Tibial nerve (tissue), 4 donors: Measurements from ENCODE around the gene USP22.

Experiments
- CTCF ChIP-seq, 5 experiments: fragments of 200-600 bp in 3 of 5; fragments of 450-650 bp in 2 of 5; sonication (generic) in 3 of 5; IDR thresholded peaks; one replicate each; pipeline ENCODE4 v1.5.1; 2016 to 2019; ENCODE audit warnings: antibody characterized with exemption in 5 of 5, mild to moderate bottlenecking in 3 of 5, moderate library complexity in 2 of 5
- EP300 ChIP-seq, 2 donors: sonication (generic); formaldehyde crosslinking; IDR thresholded peaks; one replicate each; pipeline ENCODE4 v1.6.1; 2017; ENCODE audit warnings: antibody characterized with exemption in 2 of 2, mild to moderate bottlenecking in 1 of 2
- POLR2A ChIP-seq, 2 donors: fragments of 450-650 bp; IDR thresholded peaks; one replicate each; pipeline ENCODE4 v1.6.1; 2017; ENCODE audit warnings: antibody characterized with exemption in 2 of 2, mild to moderate bottlenecking in 2 of 2, moderate library complexity in 2 of 2

- no peak for TF ChIP-seq EP300 (IDR thresholded peaks at IDR 0.05)
- no peak for TF ChIP-seq CTCF (IDR thresholded peaks at IDR 0.05)
- no peak for TF ChIP-seq POLR2A (IDR thresholded peaks at IDR 0.05)
These were observed 9.5 kb downstream of the USP22 start for GRCh38 chr17:21033350-21033749.
